ENCODE measurements around the gene TGFBR3L. TPM values are rescaled to one million over a fixed set of nuclear protein-coding genes. Genes with fewer than 3 reads are reported as not detected.

Gene TGFBR3L
- total and polyA plus RNA-seq, 10 of the 15 experiments (the other 5 are each of a cell fraction or from before 2014, with no cell fraction given), result 0.20 to 0.23 TPM; not detected in 8

- Histone ChIP-seq H3K4me2 (ENCODE audit: control insufficient read depth, insufficient read depth) (no peak overlapping the region), H3K4me3 (no peak overlapping the region), H3K4me1 (ENCODE audit: control insufficient read depth, insufficient read depth, low read length) (no peaks in the 10 kb centered on the region; the same call in 1 of the 2 replicates), H3K9ac (ENCODE audit: control insufficient read depth, insufficient read depth, low read length) (no peak overlapping the region), H2AFZ (ENCODE audit: control insufficient read depth, low read depth, low read length) (no peak overlapping the region), H4K20me1 (ENCODE audit: control insufficient read depth, insufficient read depth) (no peaks in the 10 kb centered on the region; the same call in 1 of the 2 replicates), H3K27ac (ENCODE audit: control insufficient read depth, insufficient read depth) (no peak overlapping the region), H3K79me2 (ENCODE audit: control insufficient read depth, insufficient read depth, low read length) (no peaks in the 10 kb centered on the region), H3K36me3 (ENCODE audit: control insufficient read depth in 2 of 2, insufficient read depth in 2 of 2, low read length in 1 of 2) (peaks cover 7 to 27% of the 10 kb centered on the region in 2 experiments; a peak in 3 of 4 replicates), H3K27me3 (replicated peaks in 1 of 2; ENCODE audit: control insufficient read depth in 2 of 2, insufficient read depth in 2 of 2, low read length in 1 of 2) (no peaks in the 10 kb centered on the region), H3K9me3 (replicated peaks; ENCODE audit: control insufficient read depth, insufficient read depth, low read length) (no peaks in the 10 kb centered on the region)
- BruUV-seq (replicated peaks), result TSS peak; percentile 51
- DNase-seq (ENCODE audit: low read depth, low spot score) (no peak), FAIRE-seq (no peak), ATAC-seq (no peak)
- WGBS (ENCODE audit: insufficient coverage, insufficient replicate concordance, low lambda C conversion rate, missing lambda C conversion rate), result 99% methylated on average over 9 of the region's 9 CpGs
- ChIA-PET SMC1A (ENCODE audit: uncharacterized antibody, unreplicated experiment) (interaction anchor here (2.2 kb wide), 1 partner anchor 16 kb away, joined by 10 read pairs; the partner anchor contains the start of gene TIMM44), CTCF (interaction anchor here (1.0 to 4.4 kb wide), 3 partner anchors 10 to 26 kb away, joined by 3 to 44 read pairs (median 8); partner anchors contain the start of genes MAP2K7 and TIMM44), POLR2A (interaction anchor here (0.5 to 0.6 kb wide), 2 partner anchors 18 to 46 kb away, joined by 3 read pairs; no protein-coding TSS in a partner anchor), RAD21 (ENCODE audit: unreplicated experiment) (interaction anchor here (1.0 to 2.2 kb wide), 3 partner anchors 9 to 360 kb away, joined by 4 to 11 read pairs (median 5); partner anchors contain the start of genes SNAPC2 and TIMM44)
- intact Hi-C loops (cut with micrococcal nuclease; ENCODE audit: unreplicated experiment) (no loop called here), in situ Hi-C loops (cut with MboI) (no loop called here)
- TF ChIP-seq, protein P1, sequence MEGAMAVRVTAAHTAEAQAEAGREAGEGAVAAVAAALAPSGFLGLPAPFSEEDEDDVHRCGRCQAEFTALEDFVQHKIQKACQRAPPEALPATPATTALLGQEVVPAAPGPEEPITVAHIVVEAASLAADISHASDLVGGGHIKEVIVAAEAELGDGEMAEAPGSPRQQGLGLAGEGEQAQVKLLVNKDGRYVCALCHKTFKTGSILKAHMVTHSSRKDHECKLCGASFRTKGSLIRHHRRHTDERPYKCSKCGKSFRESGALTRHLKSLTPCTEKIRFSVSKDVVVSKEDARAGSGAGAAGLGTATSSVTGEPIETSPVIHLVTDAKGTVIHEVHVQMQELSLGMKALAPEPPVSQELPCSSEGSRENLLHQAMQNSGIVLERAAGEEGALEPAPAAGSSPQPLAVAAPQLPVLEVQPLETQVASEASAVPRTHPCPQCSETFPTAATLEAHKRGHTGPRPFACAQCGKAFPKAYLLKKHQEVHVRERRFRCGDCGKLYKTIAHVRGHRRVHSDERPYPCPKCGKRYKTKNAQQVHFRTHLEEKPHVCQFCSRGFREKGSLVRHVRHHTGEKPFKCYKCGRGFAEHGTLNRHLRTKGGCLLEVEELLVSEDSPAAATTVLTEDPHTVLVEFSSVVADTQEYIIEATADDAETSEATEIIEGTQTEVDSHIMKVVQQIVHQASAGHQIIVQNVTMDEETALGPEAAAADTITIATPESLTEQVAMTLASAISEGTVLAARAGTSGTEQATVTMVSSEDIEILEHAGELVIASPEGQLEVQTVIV (IDR thresholded peaks at IDR 0.05; ENCODE audit: borderline replicate concordance, partially characterized antibody), result no peak
- TF ChIP-seq IRF4 (IDR thresholded peaks at IDR 0.05; ENCODE audit: low read depth, low read length) (no peak), MYB (IDR thresholded peaks at IDR 0.05; ENCODE audit: borderline replicate concordance, low read depth, low read length) (no peak), CBX3 (IDR thresholded peaks at IDR 0.05; ENCODE audit: borderline replicate concordance, low read depth) (no peak), TCF3 (IDR thresholded peaks at IDR 0.05; ENCODE audit: borderline replicate concordance, insufficient read depth, low read depth, low read length) (no peak), ZNF207 (IDR thresholded peaks at IDR 0.05; ENCODE audit: borderline replicate concordance) (no peak), CHD1 (IDR thresholded peaks at IDR 0.05; ENCODE audit: low read depth, low read length) (no peak), SMAD1 (IDR thresholded peaks at IDR 0.05; ENCODE audit: low read depth, partially characterized antibody) (no peak), NBN (IDR thresholded peaks at IDR 0.05) (no peak), ATF2 (IDR thresholded peaks at IDR 0.05; ENCODE audit: low read length) (no peak), GABPA (IDR thresholded peaks at IDR 0.05; ENCODE audit: low read depth) (no peak), ZNF217 (IDR thresholded peaks at IDR 0.05) (no peak), SP1 (IDR thresholded peaks at IDR 0.05; ENCODE audit: low read depth, low read length) (no peak), E2F8 (IDR thresholded peaks at IDR 0.05; ENCODE audit: low read depth, partially characterized antibody) (no peak), HDAC2 (IDR thresholded peaks at IDR 0.05) (no peak), TAF1 (IDR thresholded peaks at IDR 0.05; ENCODE audit: borderline replicate concordance, low read depth, low read length) (no peak)
- TF ChIP-seq, protein P2, sequence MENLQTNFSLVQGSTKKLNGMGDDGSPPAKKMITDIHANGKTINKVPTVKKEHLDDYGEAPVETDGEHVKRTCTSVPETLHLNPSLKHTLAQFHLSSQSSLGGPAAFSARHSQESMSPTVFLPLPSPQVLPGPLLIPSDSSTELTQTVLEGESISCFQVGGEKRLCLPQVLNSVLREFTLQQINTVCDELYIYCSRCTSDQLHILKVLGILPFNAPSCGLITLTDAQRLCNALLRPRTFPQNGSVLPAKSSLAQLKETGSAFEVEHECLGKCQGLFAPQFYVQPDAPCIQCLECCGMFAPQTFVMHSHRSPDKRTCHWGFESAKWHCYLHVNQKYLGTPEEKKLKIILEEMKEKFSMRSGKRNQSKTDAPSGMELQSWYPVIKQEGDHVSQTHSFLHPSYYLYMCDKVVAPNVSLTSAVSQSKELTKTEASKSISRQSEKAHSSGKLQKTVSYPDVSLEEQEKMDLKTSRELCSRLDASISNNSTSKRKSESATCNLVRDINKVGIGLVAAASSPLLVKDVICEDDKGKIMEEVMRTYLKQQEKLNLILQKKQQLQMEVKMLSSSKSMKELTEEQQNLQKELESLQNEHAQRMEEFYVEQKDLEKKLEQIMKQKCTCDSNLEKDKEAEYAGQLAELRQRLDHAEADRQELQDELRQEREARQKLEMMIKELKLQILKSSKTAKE (IDR thresholded peaks at IDR 0.05; ENCODE audit: low read depth, poor library complexity, severe bottlenecking), result no peak
Measured at GRCh38 chr19:7928334-7928706, 13.7 kb downstream of the TGFBR3L start.

All from GM12878 (cell line).